MM.1S (cell line): Measurements from ENCODE around the gene PCDHA11.

ENCODE experiments used
- CTCF ChIP-seq: fragments of 300-600 bp; sonication (generic); IDR thresholded peaks from 2 replicates; pipeline ENCODE4 v1.5.1; 2016; ENCODE audit warnings: antibody characterized with exemption, low read length, mixed read lengths
- EZH2 ChIP-seq: fragments of 300-600 bp; sonication (generic); optimal IDR thresholded peaks from 2 replicates; pipeline ENCODE3; 2017; ENCODE audit warnings: low read depth, mild to moderate bottlenecking, antibody characterized with exemption, low read length, mixed read lengths

GRCh38 chr5:140822281-140822629, 46.5 kb upstream of the PCDHA11 start:
- TF ChIP-seq CTCF (no peak), EZH2 (no peak)
